HCT116 (cell line): ENCODE results near the gene FZR1.

ENCODE experiments used
- CBX3 ChIP-seq: IDR thresholded peaks from 2 replicates; pipeline ENCODE4 v1.6.1; 2012; ENCODE audit warnings: low read depth
- CEBPB ChIP-seq: IDR thresholded peaks from 2 replicates; pipeline ENCODE4 v1.6.1; 2012; ENCODE audit warnings: low read depth
- EZH2 ChIP-seq: fragments of 200-600 bp; sonication (generic); IDR thresholded peaks from 2 replicates; pipeline ENCODE4 v1.6.1; 2017; ENCODE audit warnings: antibody characterized with exemption, mixed run types
- EZH2phosphoT487 ChIP-seq: fragments of 200-600 bp; IDR thresholded peaks from 2 replicates; pipeline ENCODE4 v1.6.1; 2018; ENCODE audit warnings: antibody characterized with exemption, borderline replicate concordance
- FOSL1 ChIP-seq: IDR thresholded peaks from 2 replicates; pipeline ENCODE4 v1.6.1; 2012; ENCODE audit warnings: low read depth
- JUND ChIP-seq: IDR thresholded peaks from 2 replicates; pipeline ENCODE4 v1.6.1; 2012
- POLR2A ChIP-seq: IDR thresholded peaks from 2 replicates; pipeline ENCODE4 v1.7.0; 2011; ENCODE audit warnings: borderline replicate concordance; ENCODE audit not compliant: insufficient read depth, insufficient read length; ENCODE audit errors: extremely low read depth
- POLR2AphosphoS5 ChIP-seq: IDR thresholded peaks from 2 replicates; pipeline ENCODE4 v1.6.1; 2011; ENCODE audit warnings: mild to moderate bottlenecking, low read depth, low read length, moderate library complexity
- RAD21 ChIP-seq: IDR thresholded peaks from 2 replicates; pipeline ENCODE4 v1.6.1; 2012; ENCODE audit warnings: low read depth, mild to moderate bottlenecking
- TCF7L2 ChIP-seq: IDR thresholded peaks from 2 replicates; pipeline ENCODE4 v1.7.0; 2011; ENCODE audit warnings: borderline replicate concordance, inconsistent platforms; ENCODE audit not compliant: insufficient read depth, insufficient read length; ENCODE audit errors: extremely low read depth
- TF ChIP-seq, protein P1 (sequence below), 3 experiments: fragments of 200-600 bp in 1 of 3; sonication (generic) in 1 of 3; IDR thresholded peaks in 2 of 3; conservative IDR thresholded peaks in 1 of 3; 2 replicates each; pipeline ENCODE4 v1.5.1; 2012 to 2017; ENCODE audit warnings: low read depth in 2 of 3, low read length in 2 of 3, antibody characterized with exemption in 1 of 3, borderline replicate concordance in 1 of 3, control low read depth in 1 of 3, mild to moderate bottlenecking in 1 of 3, mixed read lengths in 1 of 3, mixed run types in 1 of 3, moderate library complexity in 1 of 3; ENCODE audit not compliant: insufficient read depth in 1 of 3
- TF ChIP-seq, protein P2 (sequence below): IDR thresholded peaks from 2 replicates; pipeline ENCODE4 v1.6.1; 2012; ENCODE audit warnings: low read depth
- TF ChIP-seq, protein P3 (sequence below): IDR thresholded peaks from 2 replicates; pipeline ENCODE4 v1.6.1; 2011; ENCODE audit warnings: mild to moderate bottlenecking, low read length, moderate library complexity; ENCODE audit not compliant: insufficient replicate concordance; ENCODE audit errors: extremely low read depth
- TF ChIP-seq, protein P4 (sequence below): IDR thresholded peaks from 2 replicates; pipeline ENCODE4 v1.6.1; 2012

DNA sequence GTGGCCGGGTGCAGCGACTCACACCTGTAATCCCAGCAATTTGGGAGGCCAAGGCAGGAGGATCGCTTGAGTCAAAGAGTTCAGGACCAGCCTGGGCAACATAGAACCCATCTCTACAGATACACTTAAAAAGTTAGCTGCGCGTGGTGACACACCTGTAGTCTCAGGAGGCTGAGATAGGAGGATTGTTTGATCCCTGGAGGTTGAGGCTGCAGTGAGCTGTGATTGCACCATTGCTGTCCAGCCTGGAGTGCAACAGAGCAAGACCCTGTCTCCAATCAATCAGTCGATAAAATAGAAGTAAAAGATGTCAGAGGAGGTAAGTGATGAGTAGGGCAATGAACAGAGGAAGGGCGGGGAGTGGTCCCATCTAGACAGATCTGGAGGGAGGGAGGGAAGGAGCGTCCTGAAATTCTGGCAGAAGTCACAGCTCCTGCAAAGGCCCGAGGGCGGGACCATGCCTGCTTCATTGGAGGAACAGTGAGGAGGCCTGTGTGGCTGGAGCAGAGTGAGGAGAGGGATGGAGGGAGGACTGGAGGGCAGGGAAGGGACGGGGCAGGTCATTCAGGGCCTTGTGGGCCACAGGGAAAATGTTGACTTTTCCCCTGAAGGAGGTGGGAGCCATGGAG, 35.5 kb upstream of the FZR1 start:
- TF ChIP-seq, protein P1, sequence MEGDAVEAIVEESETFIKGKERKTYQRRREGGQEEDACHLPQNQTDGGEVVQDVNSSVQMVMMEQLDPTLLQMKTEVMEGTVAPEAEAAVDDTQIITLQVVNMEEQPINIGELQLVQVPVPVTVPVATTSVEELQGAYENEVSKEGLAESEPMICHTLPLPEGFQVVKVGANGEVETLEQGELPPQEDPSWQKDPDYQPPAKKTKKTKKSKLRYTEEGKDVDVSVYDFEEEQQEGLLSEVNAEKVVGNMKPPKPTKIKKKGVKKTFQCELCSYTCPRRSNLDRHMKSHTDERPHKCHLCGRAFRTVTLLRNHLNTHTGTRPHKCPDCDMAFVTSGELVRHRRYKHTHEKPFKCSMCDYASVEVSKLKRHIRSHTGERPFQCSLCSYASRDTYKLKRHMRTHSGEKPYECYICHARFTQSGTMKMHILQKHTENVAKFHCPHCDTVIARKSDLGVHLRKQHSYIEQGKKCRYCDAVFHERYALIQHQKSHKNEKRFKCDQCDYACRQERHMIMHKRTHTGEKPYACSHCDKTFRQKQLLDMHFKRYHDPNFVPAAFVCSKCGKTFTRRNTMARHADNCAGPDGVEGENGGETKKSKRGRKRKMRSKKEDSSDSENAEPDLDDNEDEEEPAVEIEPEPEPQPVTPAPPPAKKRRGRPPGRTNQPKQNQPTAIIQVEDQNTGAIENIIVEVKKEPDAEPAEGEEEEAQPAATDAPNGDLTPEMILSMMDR (IDR thresholded peaks at IDR 0.05 in 2 of 3, conservative IDR thresholded peaks at IDR 0.05 in 1 of 3; ENCODE audit: borderline replicate concordance in 1 of 3, insufficient read depth in 1 of 3, low read depth in 2 of 3, low read length in 2 of 3): no peak
- TF ChIP-seq POLR2A (no peak), EZH2phosphoT487 (no peak), POLR2AphosphoS5 (no peak), CEBPB (no peak), TCF7L2 (no peak), EZH2 (no peak), RAD21 (no peak), FOSL1 (no peak), CBX3 (no peak), JUND (no peak)
- TF ChIP-seq, protein P2, sequence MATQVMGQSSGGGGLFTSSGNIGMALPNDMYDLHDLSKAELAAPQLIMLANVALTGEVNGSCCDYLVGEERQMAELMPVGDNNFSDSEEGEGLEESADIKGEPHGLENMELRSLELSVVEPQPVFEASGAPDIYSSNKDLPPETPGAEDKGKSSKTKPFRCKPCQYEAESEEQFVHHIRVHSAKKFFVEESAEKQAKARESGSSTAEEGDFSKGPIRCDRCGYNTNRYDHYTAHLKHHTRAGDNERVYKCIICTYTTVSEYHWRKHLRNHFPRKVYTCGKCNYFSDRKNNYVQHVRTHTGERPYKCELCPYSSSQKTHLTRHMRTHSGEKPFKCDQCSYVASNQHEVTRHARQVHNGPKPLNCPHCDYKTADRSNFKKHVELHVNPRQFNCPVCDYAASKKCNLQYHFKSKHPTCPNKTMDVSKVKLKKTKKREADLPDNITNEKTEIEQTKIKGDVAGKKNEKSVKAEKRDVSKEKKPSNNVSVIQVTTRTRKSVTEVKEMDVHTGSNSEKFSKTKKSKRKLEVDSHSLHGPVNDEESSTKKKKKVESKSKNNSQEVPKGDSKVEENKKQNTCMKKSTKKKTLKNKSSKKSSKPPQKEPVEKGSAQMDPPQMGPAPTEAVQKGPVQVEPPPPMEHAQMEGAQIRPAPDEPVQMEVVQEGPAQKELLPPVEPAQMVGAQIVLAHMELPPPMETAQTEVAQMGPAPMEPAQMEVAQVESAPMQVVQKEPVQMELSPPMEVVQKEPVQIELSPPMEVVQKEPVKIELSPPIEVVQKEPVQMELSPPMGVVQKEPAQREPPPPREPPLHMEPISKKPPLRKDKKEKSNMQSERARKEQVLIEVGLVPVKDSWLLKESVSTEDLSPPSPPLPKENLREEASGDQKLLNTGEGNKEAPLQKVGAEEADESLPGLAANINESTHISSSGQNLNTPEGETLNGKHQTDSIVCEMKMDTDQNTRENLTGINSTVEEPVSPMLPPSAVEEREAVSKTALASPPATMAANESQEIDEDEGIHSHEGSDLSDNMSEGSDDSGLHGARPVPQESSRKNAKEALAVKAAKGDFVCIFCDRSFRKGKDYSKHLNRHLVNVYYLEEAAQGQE: no peak
- TF ChIP-seq, protein P3, sequence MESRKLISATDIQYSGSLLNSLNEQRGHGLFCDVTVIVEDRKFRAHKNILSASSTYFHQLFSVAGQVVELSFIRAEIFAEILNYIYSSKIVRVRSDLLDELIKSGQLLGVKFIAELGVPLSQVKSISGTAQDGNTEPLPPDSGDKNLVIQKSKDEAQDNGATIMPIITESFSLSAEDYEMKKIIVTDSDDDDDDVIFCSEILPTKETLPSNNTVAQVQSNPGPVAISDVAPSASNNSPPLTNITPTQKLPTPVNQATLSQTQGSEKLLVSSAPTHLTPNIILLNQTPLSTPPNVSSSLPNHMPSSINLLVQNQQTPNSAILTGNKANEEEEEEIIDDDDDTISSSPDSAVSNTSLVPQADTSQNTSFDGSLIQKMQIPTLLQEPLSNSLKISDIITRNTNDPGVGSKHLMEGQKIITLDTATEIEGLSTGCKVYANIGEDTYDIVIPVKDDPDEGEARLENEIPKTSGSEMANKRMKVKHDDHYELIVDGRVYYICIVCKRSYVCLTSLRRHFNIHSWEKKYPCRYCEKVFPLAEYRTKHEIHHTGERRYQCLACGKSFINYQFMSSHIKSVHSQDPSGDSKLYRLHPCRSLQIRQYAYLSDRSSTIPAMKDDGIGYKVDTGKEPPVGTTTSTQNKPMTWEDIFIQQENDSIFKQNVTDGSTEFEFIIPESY: no peak
- TF ChIP-seq, protein P4, sequence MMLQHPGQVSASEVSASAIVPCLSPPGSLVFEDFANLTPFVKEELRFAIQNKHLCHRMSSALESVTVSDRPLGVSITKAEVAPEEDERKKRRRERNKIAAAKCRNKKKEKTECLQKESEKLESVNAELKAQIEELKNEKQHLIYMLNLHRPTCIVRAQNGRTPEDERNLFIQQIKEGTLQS: no peak
